HG03520 (cell line): ENCODE data around the gene PCDH9.

Source experiments
- ATAC-seq: cut with Tn5 transposase; IDR thresholded peaks from one replicate; pipeline ENCODE4 v1.9.1; 2021; ENCODE audit warnings: mild to moderate bottlenecking, moderate library complexity; ENCODE audit not compliant: unreplicated experiment

PCDH9 gene

DNA sequence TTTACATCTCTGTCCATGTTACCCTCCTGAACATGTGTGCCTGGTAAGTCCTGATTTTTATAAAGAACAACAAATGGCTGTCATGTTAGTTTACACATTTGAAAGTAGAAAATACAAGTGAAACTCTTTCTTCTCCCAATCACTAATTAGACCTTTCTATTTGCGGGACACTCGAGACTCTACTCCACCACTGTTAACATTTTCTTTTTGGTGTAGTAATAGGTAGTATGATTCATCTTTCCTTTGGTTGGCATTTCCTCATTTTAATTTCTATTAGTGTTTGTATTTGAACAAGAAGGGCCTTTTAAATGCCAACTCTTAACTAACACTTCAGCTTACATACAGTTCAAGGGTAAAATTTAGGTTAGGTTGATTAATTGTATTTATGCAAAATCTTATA is 371.1 kb downstream of the PCDH9 start:
- ATAC-seq = no peak

DNA sequence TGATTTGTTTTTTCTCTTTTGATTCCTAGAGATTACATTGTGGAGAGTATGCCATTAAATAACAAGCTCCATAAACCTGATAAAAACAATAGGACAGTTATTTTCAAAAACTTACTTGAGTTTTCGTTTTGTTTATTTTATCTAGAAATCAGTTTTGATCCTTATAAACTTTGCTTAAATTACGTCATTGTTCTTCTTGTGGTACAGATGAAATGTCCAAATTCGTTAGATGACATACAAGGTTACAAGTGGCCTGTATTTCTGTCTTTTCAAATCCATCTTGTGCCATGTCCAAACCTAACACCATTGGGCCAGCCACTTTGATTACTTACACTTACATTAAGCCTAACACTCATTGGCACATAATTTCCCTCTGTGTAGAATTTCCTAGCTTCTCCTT is 372.0 kb downstream of the PCDH9 start:
- ATAC-seq = no peak

- no peak for ATAC-seq
Observed at GRCh38 chr13:66855131-66855530, 375.0 kb downstream of the PCDH9 start.

DNA sequence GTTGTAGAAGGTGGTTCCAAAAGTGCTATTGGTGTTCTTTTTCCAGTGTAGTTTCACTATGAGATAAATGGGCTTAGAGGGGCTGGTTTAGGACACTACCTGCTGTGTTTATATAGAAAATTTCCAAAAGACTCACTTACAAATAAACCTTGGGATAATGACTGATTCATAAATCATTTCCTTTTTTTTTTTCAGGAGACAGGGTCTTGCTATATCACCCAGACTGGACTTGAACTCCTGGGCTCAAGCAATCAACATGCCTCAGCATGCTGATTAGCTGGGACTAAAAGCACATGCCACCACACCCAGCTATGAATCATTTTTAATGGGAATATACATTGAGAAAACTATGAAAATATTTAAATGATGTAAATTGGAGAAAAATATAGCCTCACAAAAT is 376.6 kb downstream of the PCDH9 start:
- no peak for ATAC-seq

- no peak for ATAC-seq
Observed at GRCh38 chr13:66849706-66850105, 380.4 kb downstream of the PCDH9 start.

DNA sequence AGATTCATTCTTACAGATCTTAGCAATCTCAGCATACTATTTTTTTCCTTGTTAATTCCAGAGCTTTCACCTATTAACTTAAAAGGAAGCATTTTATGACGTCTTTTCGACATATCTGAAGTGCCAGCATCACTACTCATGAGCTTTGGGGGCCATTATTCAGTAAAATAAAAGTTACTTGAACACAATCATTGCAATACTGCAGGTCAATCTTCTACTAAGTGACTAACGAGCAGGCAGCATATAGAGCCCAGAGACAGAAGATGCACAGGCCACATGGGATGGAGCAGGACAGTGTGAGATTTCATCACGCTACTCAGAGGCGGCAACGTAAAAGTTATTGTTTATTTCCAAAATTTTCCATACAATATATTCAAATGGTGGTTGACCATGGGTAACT is 382.6 kb downstream of the PCDH9 start:
- no peak for ATAC-seq

DNA sequence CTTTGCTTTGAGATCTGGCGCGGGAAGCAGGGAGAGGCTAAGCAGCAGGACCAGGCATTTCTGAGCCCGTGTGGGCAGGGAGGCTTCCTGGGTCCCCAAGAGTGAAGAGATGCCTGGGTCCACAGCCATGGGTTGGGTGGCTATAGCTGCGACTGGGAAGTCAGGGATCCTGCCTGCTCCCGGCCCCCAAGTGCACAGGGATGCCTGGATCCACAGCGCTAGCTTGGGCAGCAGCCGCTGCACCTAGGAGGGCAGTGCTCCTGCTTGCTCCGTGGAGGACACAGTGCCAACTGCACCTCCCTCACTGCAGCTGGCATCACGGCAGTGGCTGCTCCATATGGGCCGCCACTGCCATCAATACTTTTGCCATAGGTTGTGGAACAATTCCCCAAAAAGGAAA is 384.7 kb downstream of the PCDH9 start:
- no peak for ATAC-seq

DNA sequence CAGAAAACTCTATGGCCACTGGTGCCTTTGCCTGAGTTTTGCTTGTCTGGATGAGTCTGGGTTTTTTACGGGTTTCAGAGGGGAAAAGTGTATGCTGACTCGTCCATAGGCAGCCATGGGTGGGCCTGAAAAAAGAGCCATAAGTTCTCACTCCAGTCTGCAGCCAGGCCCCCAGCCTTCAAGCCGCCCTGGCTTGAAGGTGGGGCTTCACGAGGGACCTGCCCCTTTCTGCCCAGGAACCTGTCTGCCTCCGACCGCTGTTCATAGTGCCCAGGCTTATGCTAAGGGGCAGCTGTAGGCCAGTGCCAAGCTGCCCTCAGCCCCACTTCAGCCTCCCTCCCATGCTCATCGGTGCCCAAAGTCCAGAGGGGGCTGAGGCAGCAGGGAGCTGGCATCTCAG is 385.2 kb downstream of the PCDH9 start:
- no peak for ATAC-seq

- ATAC-seq = no peak
Observed at GRCh38 chr13:66842766-66843165, 387.4 kb downstream of the PCDH9 start.

- no peak for ATAC-seq
Observed at GRCh38 chr13:66840621-66841020, 389.5 kb downstream of the PCDH9 start.

DNA sequence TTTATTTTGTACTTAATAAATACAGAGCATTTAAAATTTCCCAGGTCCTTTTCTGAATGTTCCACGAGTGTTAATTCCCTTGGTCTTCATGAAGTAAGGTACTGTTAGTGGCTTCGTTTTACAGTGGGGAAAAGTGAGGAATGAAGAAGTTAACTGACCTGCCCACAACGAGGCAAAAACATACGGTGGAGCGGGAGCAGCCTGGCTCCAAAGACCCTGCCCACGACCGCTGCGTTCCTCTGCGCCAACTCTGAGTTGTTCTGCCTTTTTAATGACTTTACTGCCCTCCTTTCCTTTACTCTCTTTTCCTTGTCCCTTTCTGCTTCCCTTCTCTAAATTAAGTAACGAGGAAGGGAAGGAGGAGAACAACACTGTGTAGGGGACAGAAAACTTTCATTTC is 392.9 kb downstream of the PCDH9 start:
- no peak for ATAC-seq

DNA sequence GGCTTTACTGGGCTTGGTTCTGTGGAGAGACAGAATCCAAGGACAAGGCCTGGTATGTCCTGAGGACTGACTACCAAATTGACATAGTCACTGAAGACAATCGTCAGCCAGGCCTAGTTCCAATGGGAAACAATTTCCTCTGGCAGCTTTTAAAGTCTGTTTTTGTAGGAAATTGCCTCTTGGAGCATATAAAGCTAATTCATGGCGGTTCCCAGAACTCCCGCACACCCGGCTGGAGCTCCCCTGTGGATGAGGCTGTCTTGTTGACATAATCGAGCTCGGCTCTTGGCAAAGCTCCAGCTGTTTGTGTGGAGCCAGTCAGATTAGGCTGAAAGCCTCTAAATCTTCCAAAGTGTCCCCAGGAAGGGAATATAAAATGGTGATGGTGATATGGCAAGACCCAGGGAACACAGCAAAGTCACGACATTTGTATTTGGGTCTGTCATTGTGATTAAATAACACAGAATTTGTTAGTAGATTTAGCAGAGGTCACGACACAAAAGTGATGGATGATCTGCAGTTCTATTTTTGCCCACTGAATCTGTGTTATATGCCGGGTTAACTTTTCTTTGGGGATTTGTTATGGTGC is 395.0 kb downstream of the PCDH9 start:
- no peak for ATAC-seq

- no peak for ATAC-seq
Observed at GRCh38 chr13:66830940-66831716, 399.0 kb downstream of the PCDH9 start.

- no peak for ATAC-seq
Observed at GRCh38 chr13:66829803-66830202, 400.3 kb downstream of the PCDH9 start.

DNA sequence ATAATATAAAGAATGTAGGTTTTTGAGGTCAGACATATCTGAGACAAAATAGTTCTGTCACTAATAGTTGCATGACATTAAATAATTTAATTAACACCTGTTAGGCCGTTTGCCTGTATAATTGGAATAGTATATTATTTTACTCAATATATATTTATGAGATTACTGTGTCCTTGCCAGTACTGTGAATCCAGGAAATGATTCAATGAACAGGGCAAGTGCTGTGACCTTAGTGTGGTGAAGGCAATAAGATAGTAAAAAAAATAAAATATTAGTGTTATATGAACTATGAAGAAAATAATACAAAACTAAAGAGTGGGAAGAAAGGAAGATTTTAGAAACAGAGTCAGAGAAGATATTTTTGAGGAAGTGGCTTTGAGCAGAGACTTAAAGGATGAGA is 403.7 kb downstream of the PCDH9 start:
- no peak for ATAC-seq

DNA sequence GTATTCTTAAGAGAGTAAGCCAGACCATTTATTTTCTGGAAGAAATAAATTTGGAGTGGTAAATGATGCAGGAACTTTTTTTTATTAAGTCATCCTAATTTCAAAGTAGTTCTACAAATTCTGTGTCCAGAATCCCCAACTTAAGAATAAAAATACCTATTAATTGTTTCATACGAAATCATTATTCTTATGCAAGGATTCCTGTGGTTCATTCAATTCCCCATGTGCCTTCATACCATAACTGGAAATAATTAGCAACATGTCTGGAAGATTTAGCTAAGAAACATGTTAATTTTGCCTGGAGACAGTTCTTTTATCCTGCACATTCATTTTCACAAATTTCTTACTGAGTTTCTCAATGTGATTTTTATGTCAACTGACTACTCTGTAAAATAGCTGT is 408.6 kb downstream of the PCDH9 start:
- no peak for ATAC-seq

GRCh38 chr13:66811455-66811854 is 418.7 kb downstream of the PCDH9 start:
- no peak for ATAC-seq

- ATAC-seq = no peak
Observed at GRCh38 chr13:66809485-66809884, 420.7 kb downstream of the PCDH9 start.

DNA sequence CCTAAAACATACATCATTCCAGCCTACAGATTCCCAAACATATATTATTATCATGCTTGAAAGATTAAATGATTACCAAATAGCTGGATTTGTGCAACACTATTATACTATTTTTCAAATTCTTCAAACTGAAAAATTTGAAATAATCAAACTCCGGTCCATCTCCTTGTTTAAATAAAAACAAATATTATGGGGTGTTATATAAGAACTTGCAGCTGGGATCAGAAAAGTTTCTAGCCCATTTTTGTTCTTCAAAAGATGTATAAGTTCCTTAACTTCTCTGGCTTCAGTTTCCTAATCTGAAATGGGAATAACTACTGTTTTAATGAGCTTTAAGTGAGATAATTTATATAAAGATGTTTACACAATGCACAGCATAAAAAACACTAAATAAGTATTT is 422.9 kb downstream of the PCDH9 start:
- no peak for ATAC-seq

- ATAC-seq = no peak
Observed at GRCh38 chr13:66805657-66806056, 424.5 kb downstream of the PCDH9 start.

DNA sequence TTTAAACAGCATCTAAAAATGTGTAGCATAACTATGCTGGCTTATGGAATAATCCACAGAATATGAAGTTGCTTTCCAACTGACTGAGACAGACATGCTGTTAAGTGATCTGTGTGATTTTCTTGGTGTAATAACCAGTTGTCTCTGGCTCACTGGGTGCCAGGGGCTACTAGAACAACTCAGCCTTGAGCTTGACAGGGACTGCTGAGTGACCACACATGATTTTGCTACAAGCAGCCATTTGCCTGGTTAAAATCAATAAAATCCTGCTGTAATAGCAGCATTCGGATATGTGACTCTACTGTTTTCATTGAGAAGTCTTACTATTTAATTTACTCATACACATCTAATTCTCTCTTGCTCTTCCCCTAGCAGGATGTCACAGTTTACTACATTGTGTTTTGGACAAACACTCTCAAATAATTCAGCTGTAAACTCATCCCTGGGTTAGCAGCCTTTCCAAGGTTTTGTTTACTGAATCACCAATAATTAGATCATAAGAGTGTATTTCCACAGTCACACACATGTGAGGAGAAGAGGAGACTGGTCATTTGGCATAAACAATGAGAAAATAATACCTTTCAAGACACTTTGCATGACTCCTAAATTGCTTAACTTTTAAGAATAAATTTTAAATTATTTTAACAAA is 426.2 kb downstream of the PCDH9 start:
- ATAC-seq = no peak
